ENCODE data around the gene VPS45.
"Not testable (repeated sequence)": the region's sequence is repeated elsewhere in the genome, so short reads cannot be mapped to it uniquely, and the experiment has no call there.

The VPS45 gene, protein sequence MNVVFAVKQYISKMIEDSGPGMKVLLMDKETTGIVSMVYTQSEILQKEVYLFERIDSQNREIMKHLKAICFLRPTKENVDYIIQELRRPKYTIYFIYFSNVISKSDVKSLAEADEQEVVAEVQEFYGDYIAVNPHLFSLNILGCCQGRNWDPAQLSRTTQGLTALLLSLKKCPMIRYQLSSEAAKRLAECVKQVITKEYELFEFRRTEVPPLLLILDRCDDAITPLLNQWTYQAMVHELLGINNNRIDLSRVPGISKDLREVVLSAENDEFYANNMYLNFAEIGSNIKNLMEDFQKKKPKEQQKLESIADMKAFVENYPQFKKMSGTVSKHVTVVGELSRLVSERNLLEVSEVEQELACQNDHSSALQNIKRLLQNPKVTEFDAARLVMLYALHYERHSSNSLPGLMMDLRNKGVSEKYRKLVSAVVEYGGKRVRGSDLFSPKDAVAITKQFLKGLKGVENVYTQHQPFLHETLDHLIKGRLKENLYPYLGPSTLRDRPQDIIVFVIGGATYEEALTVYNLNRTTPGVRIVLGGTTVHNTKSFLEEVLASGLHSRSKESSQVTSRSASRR

DNA sequence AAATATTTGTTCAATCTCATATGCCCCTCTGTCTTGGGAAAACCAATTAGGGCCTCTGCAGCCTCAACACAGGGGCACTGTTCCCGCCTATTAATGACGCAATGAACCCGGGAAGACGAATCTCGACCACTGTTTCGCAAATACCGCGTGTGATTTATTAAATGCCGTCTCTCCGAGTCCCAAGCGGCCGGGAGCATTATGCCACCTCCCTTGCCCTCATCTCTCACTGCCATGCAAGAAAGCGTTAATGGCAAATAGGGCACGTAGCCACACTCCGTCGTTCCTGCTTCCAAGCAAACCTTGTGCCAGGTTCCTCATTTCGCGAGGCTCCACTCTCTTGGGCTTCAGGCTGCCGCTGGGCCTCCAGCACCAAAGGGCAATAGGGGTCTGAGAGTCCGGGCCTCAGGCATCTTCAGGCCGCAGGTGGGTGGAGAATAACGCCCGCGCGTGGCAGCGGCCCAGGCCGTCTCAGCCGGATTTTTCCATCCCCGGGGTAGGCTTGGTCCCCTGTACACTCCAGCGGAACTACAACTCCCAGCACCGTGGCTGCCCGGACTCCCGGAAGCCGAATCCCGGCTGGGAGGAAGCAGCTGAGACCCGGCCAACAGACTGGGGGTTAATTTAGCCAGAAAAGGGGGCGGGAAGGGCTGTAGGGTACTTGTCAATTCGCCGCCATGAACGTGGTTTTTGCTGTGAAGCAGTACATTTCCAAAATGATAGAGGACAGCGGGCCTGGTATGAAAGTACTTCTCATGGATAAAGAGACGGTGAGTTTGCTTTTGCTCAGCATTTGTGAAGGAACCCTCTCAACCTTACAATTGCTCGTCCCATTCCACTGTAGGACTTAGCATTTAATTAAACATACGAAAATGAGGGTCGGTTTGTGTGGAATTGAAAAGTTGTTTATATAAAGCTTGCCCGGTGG lies at the start of gene VPS45:
TSS of gene VPS45 (plus strand) at position 593 of the 925 bp plus-strand sequence. CDS start at position 675, 82 bp downstream.
- DNase-seq = peak; percentile 94

DNA sequence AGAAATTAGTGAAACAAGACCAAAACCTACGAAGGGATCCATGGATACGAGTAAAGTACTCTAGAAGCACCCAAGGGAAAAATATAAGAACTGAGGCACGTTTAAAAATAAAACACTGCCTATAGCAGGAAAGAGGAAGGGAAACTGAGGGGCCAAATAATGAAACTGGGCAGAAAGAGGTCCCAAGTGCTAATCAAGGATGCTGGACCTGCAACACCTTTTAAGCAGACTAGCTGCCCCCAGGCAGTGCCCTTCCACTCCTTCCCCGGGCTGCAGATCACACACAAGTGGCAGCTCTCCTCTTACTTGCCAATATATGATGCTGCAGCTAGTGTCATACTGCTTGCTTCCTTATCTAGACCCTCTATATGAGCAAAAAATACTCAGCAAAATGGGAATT lies 49.4 kb upstream of the VPS45 start:
- no peak for DNase-seq

DNA sequence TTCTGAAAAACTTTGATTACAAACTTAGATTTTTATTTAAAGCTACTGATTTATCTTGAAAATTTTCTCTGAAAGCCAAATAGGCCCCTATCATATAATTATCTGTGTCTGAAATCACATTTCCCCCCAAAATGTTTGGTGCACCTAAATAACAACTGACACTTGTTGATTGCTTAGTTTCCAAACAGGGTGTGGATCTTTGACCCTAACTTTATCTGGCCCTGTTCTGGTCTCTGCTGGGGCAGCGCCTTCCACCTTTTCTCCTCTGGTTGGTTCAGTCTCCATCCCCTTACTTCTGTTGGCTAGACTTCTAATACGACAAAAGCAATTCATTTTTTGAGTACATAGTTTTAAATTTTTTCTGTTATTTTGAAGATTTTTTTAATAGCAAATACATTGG lies 46.9 kb upstream of the VPS45 start:
- DNase-seq = no peak

DNA sequence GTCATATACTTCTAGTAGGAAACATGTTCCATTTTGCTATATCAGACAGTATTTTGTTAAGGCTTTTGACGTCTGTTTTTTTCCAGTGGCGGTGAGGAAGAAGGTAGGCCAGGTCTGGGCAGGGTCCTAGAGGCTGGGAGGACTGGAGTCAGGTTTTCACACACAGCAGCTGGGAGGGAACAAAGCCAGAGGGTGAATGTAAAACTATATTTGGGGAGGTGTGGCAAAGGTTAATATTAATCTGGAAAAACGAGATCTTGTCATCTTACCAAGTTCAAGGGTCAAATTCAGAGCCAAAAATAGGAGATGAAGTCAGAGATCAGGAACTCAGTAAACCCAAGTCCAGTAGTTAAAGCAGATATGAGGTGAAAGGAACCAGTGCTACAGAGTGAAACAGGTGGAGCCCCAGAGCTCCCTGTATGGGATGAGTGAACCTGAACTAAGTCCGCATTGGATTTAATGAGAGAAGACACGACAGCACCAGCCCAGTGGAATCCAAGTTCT lies 46.3 kb upstream of the VPS45 start:
- no peak for DNase-seq

DNA sequence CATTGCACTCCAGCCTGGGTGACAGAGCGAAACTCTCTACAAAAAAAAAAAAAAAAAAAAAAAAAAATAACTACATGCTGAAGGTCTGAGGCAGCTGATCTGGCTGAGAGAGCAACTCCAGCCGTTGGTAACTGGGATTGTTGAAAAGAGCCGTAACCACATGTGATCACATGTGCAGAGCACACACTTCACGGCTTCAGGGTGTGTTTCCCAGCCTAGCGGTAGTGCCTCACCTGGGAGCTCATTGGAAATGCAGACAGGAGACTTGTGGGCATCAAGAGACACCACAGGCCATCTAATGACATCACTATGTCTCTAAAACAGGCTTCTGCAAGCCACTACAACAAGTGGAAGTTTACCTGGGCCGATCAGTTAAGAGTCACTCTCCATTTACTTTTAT lies 45.2 kb upstream of the VPS45 start:
- DNase-seq = no peak

DNA sequence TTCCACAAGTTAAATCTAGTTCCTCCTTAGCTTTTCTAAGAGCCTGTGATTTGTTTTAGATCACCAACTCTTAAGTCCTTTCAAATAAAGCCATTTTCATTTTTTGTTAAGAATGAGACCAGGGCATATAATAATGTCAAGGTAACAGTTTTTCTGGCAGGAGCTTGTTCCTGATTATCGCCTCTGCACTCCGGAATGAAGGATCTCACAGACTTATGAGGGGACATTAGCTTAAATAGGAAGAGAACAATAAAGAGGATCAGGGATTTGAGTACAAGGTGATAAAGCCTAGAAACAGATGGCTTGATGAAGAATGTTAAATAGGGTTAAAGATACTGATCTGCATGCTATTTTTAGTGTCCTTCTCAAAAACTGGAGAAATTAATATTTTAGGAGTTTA lies 43.4 kb upstream of the VPS45 start:
- DNase-seq = no peak

DNA sequence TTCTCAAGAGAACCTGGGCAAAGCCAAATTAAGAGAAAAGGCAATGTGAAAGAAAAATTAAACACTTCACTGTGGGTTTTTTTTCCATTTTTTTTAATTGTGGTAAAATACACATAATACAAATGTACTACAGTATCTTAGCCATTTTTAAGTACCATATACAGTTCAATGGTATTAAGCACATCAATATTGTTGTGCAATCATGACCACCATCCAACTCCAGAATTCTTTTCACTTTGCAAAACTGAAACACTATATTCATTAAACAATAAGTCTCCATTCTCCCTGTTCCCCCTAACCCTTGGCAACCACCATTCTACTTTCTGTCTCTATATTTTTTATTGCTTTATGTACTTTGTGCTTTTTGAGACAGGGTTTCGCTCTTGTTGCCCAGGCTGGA lies 39.3 kb upstream of the VPS45 start:
- DNase-seq = no peak

DNA sequence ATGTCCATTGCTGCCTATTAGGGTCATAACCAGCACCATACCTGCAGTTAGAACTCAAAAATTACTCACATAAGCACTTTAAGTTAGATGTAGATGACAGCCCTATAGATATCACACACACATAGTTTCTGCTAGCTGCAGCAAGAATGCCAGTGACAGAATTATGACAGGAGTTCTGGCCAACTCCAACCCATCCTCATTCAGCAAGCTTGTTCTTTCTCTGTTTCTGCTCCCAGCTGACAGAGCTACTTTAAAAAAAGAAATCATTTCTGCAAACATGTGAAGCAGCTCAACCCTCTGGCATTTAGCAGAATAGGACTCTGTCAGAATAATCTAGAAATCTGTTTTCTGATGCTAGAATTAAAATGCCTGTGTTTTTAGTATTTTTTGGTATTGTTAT lies 33.2 kb upstream of the VPS45 start:
- DNase-seq = no peak

DNA sequence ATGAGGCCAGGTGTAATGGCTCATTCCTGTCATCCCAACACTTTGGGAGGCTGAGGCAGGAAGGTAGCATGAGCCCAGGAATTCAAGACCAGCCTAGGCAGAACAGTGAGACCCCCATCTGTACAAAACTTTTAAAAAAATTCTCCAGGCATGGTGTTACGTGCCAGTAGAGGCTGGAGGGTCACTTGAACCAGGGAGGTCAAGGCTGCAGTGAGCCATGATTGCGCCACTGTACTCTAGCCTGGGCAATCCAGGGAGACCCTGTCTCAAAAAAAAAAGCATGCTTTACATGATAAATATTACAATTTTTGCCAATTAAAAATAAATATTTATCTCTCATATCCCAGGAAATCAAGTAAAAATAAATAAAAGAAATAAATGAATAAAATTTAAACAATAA lies 17.6 kb upstream of the VPS45 start:
- no peak for DNase-seq

DNA sequence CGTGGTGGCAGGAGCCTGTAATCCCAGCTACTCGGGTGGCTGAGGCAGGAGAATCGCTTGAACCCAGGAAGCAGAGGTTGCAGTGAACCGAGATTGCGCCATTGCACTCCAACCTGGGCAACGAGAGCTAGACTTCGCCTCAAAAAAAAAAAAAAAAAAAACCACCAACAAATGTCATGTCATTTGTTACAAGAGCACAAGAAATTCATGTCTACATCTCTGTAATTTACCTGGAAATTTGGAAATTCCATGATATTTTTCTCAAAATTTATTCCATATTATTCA lies 16.5 kb upstream of the VPS45 start:
- DNase-seq = no peak

DNA sequence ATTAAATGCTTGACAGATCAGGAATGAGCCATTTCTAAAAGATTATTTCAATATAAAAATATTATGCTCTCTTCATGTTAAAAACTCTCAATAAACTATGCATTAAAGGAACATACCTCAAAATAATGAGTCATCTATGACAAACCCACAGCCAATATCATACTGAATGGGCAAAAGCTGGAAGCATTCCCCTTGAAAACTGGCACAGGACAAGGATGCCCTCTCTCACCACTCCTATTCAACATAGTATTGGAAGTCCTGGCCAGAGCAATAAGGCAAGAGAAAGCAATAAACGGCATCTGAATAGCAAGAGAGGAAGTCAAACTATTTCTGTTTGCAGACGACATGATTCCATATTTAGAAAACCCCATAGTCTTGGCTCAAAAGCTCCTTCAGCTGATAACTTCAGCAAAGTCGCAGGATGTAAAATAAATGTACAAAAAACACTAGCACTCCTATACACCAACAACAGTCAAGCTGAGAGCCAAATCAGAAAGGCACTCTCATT lies 15.6 kb upstream of the VPS45 start:
- DNase-seq = not testable (repeated sequence)

DNA sequence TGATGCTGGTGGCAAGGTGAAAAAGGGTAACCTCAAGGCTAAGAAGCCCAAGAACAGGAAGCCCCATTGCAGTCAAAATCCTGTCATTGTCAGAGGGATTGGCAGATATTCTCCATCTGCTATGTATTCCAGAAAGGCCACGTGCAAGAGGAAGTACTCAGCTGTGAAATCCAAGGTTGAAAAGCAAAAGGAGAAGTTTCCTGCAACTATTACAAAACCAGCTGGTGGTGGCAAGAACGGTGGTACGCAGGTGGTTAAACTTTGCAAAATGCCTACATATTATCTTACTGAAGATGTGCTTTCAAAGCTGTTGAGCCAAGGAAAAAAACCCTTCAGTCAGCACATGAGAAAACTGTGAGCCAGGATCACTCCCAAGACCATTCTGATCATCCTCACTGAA lies 13.7 kb upstream of the VPS45 start:
- no peak for DNase-seq

DNA sequence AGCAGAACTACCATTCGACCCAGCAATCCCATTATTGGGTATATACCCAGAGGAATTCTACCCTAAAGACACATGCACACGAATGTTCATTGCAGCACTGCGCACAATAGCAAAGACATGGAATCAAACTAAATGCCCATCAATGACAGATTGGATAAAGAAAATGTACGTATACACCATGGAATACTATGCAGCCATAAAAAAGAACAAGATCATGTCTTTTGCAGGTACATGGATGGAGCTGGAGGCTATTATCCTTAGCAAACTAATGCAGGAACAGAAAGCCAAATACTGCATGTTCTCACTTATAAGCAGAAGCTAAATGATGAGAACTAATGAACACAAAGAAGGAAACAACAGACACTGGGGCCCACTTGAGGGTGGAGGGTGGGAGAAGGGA lies 12.1 kb upstream of the VPS45 start:
- not testable (repeated sequence) for DNase-seq

DNA sequence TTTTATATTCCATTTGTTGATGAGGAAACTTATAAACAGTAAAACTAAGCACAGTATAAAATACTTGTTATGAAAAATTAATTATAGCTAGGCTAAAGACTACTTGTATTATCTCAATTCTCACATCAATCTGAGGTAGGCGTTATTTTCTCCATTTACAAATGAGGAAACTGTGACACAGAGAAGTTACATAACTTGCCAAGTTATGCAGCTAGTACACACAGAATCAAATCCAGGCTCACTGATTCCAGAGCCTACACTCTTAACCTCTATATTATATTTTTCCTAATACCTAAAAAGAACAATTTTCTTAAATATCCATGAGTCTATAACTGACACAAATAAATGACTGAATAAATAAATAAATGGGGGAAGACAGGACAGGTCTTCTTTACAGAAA lies 11.2 kb upstream of the VPS45 start:
- no peak for DNase-seq

DNA sequence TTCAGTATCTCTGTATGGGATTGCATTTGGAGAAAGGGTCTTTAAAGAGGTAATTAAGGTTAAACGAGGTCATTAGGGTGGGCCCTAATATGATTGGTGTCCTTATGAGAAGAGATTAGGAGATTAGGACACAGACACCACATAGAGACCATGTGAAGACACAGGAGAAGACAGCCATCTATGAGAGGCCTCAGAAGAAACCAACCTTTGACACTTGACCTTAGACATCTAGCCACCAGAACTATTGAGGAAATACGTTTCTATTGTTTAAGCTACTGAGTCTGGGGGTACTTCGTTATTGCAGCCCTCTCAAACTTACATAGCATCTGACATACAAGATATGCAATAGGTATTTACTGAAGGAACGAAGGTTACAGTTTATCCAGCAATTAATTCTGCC lies 7.3 kb upstream of the VPS45 start:
- DNase-seq = no peak

DNA sequence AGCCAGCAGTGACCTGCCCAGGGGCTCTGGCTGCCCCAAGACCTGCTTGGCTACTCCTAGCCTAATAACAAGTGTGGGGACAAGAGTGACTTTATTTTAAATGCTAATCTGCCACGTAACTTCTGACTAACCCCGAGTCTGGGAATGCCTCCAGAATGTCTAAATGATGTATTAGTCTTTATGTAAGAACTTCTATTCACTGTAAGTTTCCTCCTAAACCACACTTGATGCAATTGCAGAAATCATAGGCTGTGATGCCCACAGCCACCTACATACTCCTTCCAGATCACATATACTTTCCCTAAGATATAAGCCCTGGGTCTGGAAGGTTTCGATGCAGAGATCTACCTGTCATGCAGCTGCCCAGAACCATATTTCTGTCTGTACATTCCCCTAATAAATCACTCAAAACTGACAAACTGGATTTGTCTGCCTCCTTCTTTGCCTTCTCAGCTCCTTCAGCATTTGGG lies 5.9 kb upstream of the VPS45 start:
- no peak for DNase-seq

DNA sequence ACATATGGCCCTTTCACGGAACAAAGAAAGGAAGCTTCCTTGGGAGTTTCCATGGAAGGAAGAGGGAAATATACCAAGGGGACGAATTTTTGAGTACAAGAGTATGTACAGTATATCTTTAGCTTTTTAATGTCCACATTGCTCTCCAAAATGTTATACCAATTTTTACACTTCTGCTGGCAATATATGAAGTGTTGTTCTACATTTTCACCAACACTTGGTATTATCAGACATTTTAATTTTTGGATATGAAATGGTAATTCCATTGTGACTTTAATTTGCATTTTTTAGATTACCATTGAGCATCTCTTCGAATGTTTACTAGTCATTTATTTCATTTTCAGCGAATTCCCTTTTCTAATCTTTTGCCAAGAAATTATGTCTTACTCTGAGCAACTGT lies 5.5 kb upstream of the VPS45 start:
- no peak for DNase-seq

DNA sequence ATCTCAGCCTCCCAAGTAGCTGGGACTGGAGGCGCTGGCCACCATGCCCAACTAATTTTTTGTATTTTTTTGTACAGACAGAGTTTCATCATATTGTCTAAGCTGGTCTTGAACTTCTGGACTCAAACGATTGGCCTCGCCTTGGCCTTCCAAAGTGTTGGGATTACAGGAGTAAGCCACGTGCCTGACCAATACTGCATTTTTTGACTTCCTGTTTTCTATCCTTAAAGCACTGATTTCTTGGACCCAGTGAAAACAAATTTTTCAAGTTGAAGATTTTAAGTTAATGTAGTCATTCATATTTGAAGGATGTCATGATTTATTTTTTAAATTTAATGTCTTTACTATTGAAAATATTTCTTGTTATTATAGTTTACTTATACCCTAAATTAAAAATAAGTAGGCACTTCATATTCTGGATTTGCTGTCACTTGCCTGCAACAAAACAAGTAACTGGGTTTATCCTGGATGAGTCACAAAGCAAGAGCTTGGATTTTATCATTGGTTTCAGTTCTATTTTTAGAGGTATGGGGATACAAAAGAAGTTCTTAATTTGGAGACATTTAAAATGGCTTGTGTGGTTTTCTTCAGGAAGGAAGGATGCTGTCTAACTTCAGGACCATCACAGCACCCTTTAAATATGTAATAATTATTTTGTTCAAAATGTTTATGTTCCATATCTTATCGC lies 2.2 kb upstream of the VPS45 start:
- no peak for DNase-seq

DNA sequence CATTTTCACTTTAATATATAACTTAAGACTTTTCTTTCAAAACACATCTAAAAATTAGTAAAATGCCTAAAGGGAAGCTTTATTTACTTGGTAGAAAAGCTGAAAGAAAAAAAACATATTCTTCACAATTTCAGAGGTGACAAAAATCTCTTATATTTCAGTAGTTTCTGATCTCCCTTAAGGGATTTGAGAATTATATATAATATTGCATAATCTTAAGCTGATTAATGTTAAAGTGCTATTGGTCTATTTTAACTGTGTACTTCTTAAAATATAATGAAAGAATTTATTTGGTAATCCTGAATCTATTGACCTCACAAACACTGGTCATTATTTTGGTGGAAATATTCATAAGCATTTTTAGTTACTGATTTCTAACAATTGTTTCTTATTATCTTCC lies 1.2 kb upstream of the VPS45 start:
- DNase-seq = no peak

DNA sequence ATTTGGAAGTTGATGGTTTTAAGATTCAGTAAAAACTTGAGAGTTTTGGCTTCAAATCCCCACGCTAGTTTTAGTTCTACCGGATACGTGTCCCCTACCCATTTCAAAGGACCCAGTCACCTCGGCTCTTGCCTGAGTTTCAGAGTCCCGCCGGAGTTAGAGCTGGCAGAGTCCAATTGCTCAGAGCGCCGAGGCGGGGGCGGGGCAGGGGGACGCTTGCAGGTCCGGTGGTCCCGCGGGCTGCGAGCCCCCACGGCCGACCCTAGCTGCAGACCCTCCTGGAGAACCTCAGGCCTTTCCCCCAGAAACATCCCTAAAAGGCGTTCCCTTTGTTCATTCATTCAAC lies 765 bp upstream of the VPS45 start:
- no peak for DNase-seq

DNA sequence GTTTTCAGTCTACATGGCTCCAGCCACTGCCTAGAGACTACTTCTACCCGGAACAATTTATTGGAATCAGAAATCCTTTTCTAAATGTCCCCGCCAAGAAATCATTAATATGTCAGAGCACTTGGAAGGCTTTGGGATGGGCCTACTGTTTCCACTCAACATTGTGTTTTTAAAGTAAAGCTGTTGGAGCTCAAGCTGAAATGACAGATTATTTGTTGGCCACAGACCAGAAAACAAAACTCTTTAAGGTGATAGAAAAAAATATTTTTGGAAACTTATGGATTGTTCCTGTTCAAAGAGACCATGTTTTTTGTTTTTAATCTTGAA lies 496 bp downstream of the VPS45 start:
- no peak for DNase-seq

DNA sequence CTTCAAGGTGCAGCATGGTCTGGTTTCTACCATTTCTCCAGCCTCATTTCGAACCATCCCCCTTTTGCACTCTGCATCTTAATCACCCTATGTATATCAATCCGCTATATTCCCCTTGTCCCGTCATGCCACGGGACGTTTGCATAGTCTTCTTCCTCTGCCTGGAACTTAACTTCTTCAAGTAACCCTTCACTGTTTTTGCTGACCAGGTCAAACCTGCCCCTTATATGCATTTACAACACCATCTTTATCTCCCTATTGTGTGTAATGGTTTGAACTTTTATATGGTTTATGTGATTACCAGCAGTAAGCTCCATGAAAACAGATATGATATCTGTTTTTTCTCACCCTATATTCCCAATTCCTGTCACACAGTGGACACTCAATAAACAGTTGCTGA lies 2.3 kb downstream of the VPS45 start:
- no peak for DNase-seq

DNA sequence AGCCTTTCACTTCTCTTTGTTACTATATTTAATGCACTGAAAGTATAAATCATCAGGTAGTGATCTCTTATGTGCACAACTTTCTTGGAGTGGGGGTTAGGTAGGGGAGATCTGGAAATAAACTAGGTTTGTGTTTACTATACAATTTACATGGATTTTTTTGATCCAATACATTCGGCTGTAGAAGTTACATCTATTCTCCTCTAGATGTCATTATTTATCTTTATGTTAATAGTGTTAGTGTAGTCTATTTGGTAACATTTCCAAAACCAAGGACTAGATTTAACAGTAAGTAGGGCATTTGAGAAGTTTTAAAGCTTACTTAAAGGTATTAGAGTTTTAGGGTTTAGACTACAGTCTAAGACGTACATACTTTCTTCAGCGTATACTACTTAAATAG lies 5.4 kb downstream of the VPS45 start:
- no peak for DNase-seq

Data from NCI-H1092 (cell line).